ENCODE results near the gene PRDM8. TPM values are rescaled to one million over a fixed set of nuclear protein-coding genes. Genes with fewer than 3 reads are reported as not detected.

The PRDM8 gene
- total RNA-seq (2021; fragmentation: NEBNext Ultra II Directional; extraction: Animal tissue kit (Norgen Biotek cat#: 25700)), result 10 to 100 TPM; 20.4 to 25.4 (median 23.9) TPM
- long read RNA-seq, result 0 reads

DNA sequence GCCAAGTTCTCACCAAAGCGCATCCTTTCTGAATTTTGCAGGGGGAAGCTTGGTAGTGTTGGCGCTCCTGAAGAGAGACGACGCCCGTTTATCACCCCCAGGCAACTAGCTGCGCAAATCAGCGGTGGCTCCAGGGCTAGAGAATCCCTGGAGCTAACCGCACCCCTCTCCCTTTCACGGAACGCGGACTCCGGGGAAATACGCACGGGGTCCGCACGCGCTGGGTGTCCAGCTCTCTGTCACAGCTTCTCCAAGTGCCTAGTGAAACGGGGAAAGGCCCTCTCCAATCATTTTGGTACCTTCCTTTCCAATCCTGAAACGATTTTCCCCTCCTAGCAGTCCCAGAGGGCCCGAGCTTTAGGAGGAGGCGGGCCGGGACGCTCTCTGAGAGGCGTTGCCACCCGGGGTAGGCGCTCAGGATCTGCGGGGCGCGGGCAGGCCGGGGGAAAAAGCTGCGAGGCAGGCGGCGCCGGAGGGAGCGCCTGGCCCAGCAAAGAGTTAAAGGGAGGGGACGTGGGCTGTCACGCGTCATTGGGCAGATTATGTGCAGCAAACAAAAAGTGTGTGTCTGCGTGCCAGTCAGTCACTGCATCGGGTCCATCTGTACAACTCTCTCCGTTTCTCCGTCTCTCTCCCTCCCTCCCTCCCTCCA lies at the start of gene PRDM8:
TSS of gene PRDM8 (plus strand) at position 582 of the 652 bp plus-strand sequence. CDS start 2,578 bp downstream, outside the sequence.
- Mint-ChIP-seq H3K27me3 (ENCODE audit: insufficient read depth) (peaks cover 1% of the 10 kb centered on the region), H3K4me3 (peak within 1 kb of the TSS; percentile 95), H3K27ac (peak within 1 kb of the TSS; percentile 78), H3K9me3 (no peaks in the 10 kb centered on the region), H3K36me3 (ENCODE audit: low read depth) (peaks cover 20% of the 10 kb centered on the region), H3K4me1 (ENCODE audit: low read depth) (peaks cover 89% of the 10 kb centered on the region)
- peak; percentile 81 for DNase-seq
- TF ChIP-seq, protein P1, sequence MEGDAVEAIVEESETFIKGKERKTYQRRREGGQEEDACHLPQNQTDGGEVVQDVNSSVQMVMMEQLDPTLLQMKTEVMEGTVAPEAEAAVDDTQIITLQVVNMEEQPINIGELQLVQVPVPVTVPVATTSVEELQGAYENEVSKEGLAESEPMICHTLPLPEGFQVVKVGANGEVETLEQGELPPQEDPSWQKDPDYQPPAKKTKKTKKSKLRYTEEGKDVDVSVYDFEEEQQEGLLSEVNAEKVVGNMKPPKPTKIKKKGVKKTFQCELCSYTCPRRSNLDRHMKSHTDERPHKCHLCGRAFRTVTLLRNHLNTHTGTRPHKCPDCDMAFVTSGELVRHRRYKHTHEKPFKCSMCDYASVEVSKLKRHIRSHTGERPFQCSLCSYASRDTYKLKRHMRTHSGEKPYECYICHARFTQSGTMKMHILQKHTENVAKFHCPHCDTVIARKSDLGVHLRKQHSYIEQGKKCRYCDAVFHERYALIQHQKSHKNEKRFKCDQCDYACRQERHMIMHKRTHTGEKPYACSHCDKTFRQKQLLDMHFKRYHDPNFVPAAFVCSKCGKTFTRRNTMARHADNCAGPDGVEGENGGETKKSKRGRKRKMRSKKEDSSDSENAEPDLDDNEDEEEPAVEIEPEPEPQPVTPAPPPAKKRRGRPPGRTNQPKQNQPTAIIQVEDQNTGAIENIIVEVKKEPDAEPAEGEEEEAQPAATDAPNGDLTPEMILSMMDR (IDR thresholded peaks at IDR 0.05), result no peak

DNA sequence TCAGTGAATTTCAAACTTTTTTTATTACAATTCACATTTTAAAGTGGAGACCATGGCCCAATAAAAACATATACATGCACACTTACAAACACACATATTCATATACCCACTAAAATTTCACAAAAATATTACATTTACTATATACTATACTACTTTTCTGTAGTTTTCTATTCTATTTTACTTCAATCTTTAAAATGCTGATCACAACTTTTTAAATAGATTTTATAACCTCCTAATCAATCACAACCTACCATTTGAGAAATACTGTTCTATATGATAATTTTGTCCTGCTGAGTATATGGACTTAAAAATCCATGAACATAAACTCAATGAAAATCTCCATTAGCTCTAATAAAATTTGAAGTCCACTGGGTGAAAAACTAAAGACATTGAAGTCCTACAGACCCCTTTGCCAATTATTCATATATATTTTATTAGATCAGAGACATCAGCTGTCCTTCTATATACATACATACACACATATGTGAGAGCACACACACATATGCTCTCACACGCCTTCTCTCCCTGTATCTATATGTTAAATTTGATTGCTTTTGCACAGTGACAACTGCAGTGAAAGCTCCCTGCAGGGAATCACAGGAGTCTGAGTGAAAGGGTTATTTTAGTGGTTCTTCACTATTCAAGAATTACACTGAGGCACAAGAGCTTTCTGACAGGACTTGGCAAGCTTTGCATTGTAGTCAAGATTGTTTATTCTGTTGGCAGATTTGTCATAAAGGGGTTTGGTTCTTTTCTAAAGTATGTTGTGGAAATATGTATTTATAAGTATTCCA lies 46.7 kb upstream of the PRDM8 start:
- no peaks in the 10 kb centered on the region for H3K27me3 Mint-ChIP-seq (ENCODE audit: insufficient read depth)
- no peak overlapping the region for H3K27ac Mint-ChIP-seq
- no peaks in the 10 kb centered on the region for H3K9me3 Mint-ChIP-seq
- H3K4me1 Mint-ChIP-seq (ENCODE audit: low read depth), result peaks cover 20% of the 10 kb centered on the region
- H3K4me3 Mint-ChIP-seq, result no peak overlapping the region
- TF ChIP-seq, protein P1 (IDR thresholded peaks at IDR 0.05), result no peak
- no peaks in the 10 kb centered on the region for H3K36me3 Mint-ChIP-seq (ENCODE audit: low read depth)
- DNase-seq, result no peak

DNA sequence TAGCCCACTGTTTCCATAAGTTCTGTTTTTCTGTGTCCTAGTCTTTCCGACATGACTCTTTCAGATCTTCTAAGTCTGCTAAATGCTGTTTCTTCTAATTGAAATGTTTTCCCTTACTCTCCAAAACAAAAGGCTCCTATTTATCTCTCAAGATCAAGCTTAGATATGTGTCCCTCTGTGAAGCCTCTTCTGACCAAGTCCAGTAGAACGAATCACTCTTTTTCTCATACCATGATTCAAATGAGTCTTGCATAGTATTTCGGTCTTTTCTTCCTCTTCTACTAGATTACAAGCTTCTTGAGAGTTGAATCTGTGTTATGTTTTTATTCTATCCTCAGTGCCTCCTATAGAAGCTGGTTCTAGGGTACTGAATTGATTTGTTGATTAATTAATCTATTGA lies 45.3 kb upstream of the PRDM8 start:
- DNase-seq, result no peak
- TF ChIP-seq, protein P1 (IDR thresholded peaks at IDR 0.05), result no peak
- Mint-ChIP-seq H3K4me1 (ENCODE audit: low read depth) (peaks cover 28% of the 10 kb centered on the region), H3K27me3 (ENCODE audit: insufficient read depth) (no peaks in the 10 kb centered on the region), H3K4me3 (no peak overlapping the region), H3K36me3 (ENCODE audit: low read depth) (no peaks in the 10 kb centered on the region), H3K9me3 (no peaks in the 10 kb centered on the region), H3K27ac (no peak overlapping the region)

DNA sequence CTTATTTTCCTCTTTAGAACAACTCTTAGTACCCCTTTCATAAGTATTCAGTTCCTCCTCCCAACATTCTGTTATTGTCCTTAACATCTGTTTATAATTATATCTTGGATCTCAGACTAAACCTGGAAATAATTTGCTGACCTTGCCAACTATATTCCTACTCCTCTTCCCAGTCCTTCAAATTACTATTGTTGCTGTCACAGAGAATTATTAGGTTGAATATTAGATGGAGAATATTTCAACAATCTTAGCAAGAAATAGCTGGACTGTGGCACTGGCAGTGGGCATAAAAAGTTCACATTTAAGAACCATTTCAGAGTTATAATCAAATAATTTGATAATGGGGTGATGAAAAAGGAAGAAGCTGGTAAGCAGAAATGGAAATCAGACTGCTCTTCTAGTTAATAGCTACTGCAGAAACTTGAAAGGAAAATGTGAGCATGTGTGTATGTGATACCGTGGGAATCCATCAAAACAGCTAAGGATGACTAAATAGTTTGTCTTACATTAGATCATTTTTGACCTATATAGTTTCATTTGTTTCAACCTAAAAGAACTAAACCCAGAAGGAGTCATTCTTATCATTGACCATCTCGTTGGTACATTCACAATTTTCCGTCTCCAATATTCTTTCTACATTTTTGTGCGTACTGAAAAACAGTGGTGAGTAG lies 43.3 kb upstream of the PRDM8 start:
- Mint-ChIP-seq H3K4me1 (ENCODE audit: low read depth) (peaks cover 30% of the 10 kb centered on the region), H3K4me3 (peak overlapping the region; percentile 80), H3K27me3 (ENCODE audit: insufficient read depth) (no peaks in the 10 kb centered on the region), H3K36me3 (ENCODE audit: low read depth) (peaks cover 5% of the 10 kb centered on the region; the same call in 1 of the 2 replicates), H3K27ac (peak overlapping the region; percentile 76), H3K9me3 (no peaks in the 10 kb centered on the region)
- peak; percentile 42 for DNase-seq
- TF ChIP-seq, protein P1 (IDR thresholded peaks at IDR 0.05), result no peak

DNA sequence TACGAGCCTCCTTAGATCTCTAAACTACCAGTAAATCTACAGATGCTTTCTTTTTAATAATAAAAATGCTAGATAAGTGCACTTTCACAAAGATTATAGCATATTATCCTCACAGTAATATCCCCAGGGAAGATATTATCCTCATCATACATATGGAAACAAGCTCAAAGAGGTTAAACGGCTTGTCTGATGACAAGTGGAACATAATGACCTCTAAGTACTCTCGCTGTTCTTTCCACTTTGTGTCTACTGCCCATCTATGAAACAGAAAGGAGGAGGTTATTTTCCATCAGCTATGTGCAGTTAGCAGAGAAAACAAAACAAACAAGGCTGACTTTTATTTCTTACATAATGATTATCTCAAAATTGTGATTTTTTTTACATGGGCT lies 42.8 kb upstream of the PRDM8 start:
- Mint-ChIP-seq H3K4me1 (ENCODE audit: low read depth) (peaks cover 30% of the 10 kb centered on the region), H3K4me3 (peak overlapping the region; percentile 80), H3K27me3 (ENCODE audit: insufficient read depth) (no peaks in the 10 kb centered on the region), H3K27ac (peak overlapping the region; percentile 76), H3K9me3 (no peaks in the 10 kb centered on the region), H3K36me3 (ENCODE audit: low read depth) (peaks cover 5% of the 10 kb centered on the region; the same call in 1 of the 2 replicates)
- DNase-seq, result no peak
- TF ChIP-seq, protein P1 (IDR thresholded peaks at IDR 0.05), result no peak

Measured in HFFc6 (cell line).